IMR-90 (cell line): ENCODE results near the gene AUTS2. TPM values are rescaled to one million over a fixed set of nuclear protein-coding genes. Genes with fewer than 3 reads are reported as not detected.

ENCODE experiments used
- ATAC-seq: fragments of 200-7000 bp; cut with Tn5 transposase; 2 replicates; pipeline ENCODE4 v1.9.1; 2020; ENCODE audit warnings: low read depth, mild to moderate bottlenecking, moderate library complexity
- BruUV-seq: library from RNA; stranded (reverse); fragments of 400-500 nt; replicated peaks from 2 replicates; lab custom pipeline; 2021; lab: Mats Ljungman, UMichigan
- CTCF ChIA-PET: fragments of 300-600 bp; formaldehyde crosslinking; extraction: SDS; loops from one replicate; lab custom pipeline; 2021; ENCODE audit warnings: antibody characterized with exemption; lab: Yijun Ruan, JAX
- POLR2A ChIA-PET: fragments of 300-600 bp; sonication (Branson Sonifier 250); formaldehyde crosslinking; loops from one replicate; lab custom pipeline; 2022; ENCODE audit warnings: antibody characterized with exemption; ENCODE audit not compliant: unreplicated experiment; lab: Charles Lee
- DNase-seq: peaks from one replicate; pipeline ENCODE4 v3.0.0; 2013
- H2AFZ ChIP-seq: replicated peaks from 2 replicates; pipeline ENCODE3; 2013; ENCODE audit warnings: low read length, mild to moderate bottlenecking; ENCODE audit not compliant: poor library complexity
- H2AK5ac ChIP-seq: 2 replicates; pipeline ENCODE4 v1.6.1; 2013; ENCODE audit warnings: low read depth, low read length, inconsistent platforms
- H2AK9ac ChIP-seq: replicated peaks from 2 replicates; pipeline ENCODE3; 2013; ENCODE audit warnings: mild to moderate bottlenecking, low read depth, low read length, moderate library complexity; ENCODE audit not compliant: poor library complexity
- H2BK120ac ChIP-seq: 2 replicates; pipeline ENCODE4 v1.6.1; 2013; ENCODE audit warnings: low read depth, low read length, inconsistent platforms
- H2BK15ac ChIP-seq: 3 replicates; pipeline ENCODE4 v1.6.1; 2013; ENCODE audit warnings: low read depth, low read length, inconsistent platforms
- H2BK20ac ChIP-seq: 2 replicates; pipeline ENCODE4 v1.6.1; 2013; ENCODE audit warnings: low read depth, mild to moderate bottlenecking, inconsistent platforms, low read length, moderate library complexity
- H2BK5ac ChIP-seq: 2 replicates; pipeline ENCODE4 v1.6.1; 2013; ENCODE audit warnings: mild to moderate bottlenecking, low read depth, low read length, inconsistent platforms; ENCODE audit not compliant: poor library complexity, severe bottlenecking
- H3K14ac ChIP-seq: replicated peaks from 2 replicates; pipeline ENCODE4 v1.6.1; 2013; ENCODE audit warnings: low read depth, low read length, inconsistent platforms
- H3K18ac ChIP-seq: 2 replicates; pipeline ENCODE4 v1.6.1; 2013; ENCODE audit warnings: low read depth, low read length, control low read depth
- H3K23ac ChIP-seq: 2 replicates; pipeline ENCODE4 v1.6.1; 2013; ENCODE audit warnings: low read depth, low read length, inconsistent platforms
- H3K27ac ChIP-seq: 2 replicates; pipeline ENCODE4 v1.5.1; 2013; ENCODE audit warnings: mild to moderate bottlenecking, control low read depth, low read length; ENCODE audit not compliant: insufficient read depth
- H3K27me3 ChIP-seq: 2 replicates; pipeline ENCODE4 v1.6.1; 2013; ENCODE audit warnings: low read length; ENCODE audit not compliant: control insufficient read depth, insufficient read depth
- H3K36me3 ChIP-seq: 2 replicates; pipeline ENCODE4 v1.6.1; 2013; ENCODE audit warnings: low read length, mixed read lengths; ENCODE audit not compliant: control insufficient read depth, insufficient read depth
- H3K4ac ChIP-seq: 2 replicates; pipeline ENCODE4 v1.6.1; 2013; ENCODE audit warnings: low read depth, low read length, inconsistent platforms
- H3K4me1 ChIP-seq: 2 replicates; pipeline ENCODE4 v1.6.1; 2013; ENCODE audit warnings: low read length, mixed read lengths; ENCODE audit not compliant: control insufficient read depth, insufficient read depth
- H3K4me2 ChIP-seq: 2 replicates; pipeline ENCODE4 v1.6.1; 2013; ENCODE audit warnings: low read depth, mild to moderate bottlenecking, control low read depth, low read length, moderate library complexity
- H3K4me3 ChIP-seq: 2 replicates; pipeline ENCODE4 v1.5.1; 2013; ENCODE audit warnings: low read depth, mild to moderate bottlenecking, control low read depth, low read length, moderate library complexity; ENCODE audit not compliant: insufficient read depth
- H3K56ac ChIP-seq: 2 replicates; pipeline ENCODE4 v1.6.1; 2013; ENCODE audit warnings: low read length, inconsistent platforms; ENCODE audit not compliant: insufficient read depth; ENCODE audit errors: extremely low read depth
- H3K79me1 ChIP-seq, 2 experiments: 2 replicates each; pipeline ENCODE4 v1.6.1; 2013; ENCODE audit warnings: low read length in 2 of 2, inconsistent platforms in 1 of 2, low read depth in 1 of 2
- H3K9ac ChIP-seq: 2 replicates; pipeline ENCODE4 v1.6.1; 2013; ENCODE audit warnings: low read depth, low read length, control low read depth
- H3K9me1 ChIP-seq: 2 replicates; pipeline ENCODE4 v1.6.1; 2013; ENCODE audit warnings: low read length, inconsistent platforms; ENCODE audit not compliant: insufficient read depth
- H3K9me3 ChIP-seq: 2 replicates; pipeline ENCODE4 v1.6.1; 2013; ENCODE audit warnings: low read length; ENCODE audit not compliant: control insufficient read depth, insufficient read depth
- H4K20me1 ChIP-seq: 2 replicates; pipeline ENCODE4 v1.6.1; 2013; ENCODE audit warnings: low read length, inconsistent platforms; ENCODE audit not compliant: insufficient read depth
- H4K5ac ChIP-seq: 2 replicates; pipeline ENCODE4 v1.6.1; 2013; ENCODE audit warnings: mild to moderate bottlenecking, low read depth, low read length, control low read depth
- H4K8ac ChIP-seq, 2 experiments: 2 replicates each; pipeline ENCODE4 v1.6.1; 2013; ENCODE audit warnings: low read depth in 2 of 2, low read length in 2 of 2, control low read depth in 1 of 2, inconsistent platforms in 1 of 2
- H4K91ac ChIP-seq: 2 replicates; pipeline ENCODE4 v1.6.1; 2013; ENCODE audit warnings: low read depth, low read length, inconsistent platforms; ENCODE audit not compliant: insufficient read depth
- CEBPB ChIP-seq: IDR thresholded peaks from 2 replicates; pipeline ENCODE4 v1.6.1; 2012; ENCODE audit warnings: low read depth, low read length, improper control_type of control experiment
- RFX5 ChIP-seq: IDR thresholded peaks from 2 replicates; pipeline ENCODE4 v1.8.0; 2012; ENCODE audit warnings: low read depth, mild to moderate bottlenecking, low read length, moderate library complexity
- SMC3 ChIP-seq: fragments of 150-350 bp; IDR thresholded peaks from 2 replicates; pipeline ENCODE4 v1.6.1; 2016; ENCODE audit warnings: low read depth, mild to moderate bottlenecking, antibody characterized with exemption, low read length, moderate library complexity
- WGBS, 2 experiments: methylation state at CpG; one replicate each; pipeline versions ENCODE4 v1.1.5 to v1.1.7; 2013; ENCODE audit warnings: missing lambda C conversion rate in 2 of 2; ENCODE audit not compliant: insufficient read length in 1 of 2; ENCODE audit errors: extremely low coverage in 2 of 2; 5-methylcytosine and 5-hydroxymethylcytosine counted together
- dilution Hi-C: fragments of 300-500 bp; cut with HindIII; formaldehyde crosslinking; loops from one replicate; pipeline ENCODE4 v1.14.3; 2018; ENCODE audit warnings: low sequenced_read_pairs; ENCODE audit not compliant: unreplicated experiment
- in situ Hi-C: fragments of 300-500 bp; cut with MboI; formaldehyde crosslinking; loops from 3 replicates; pipeline ENCODE4 v1.14.3; 2019; ENCODE audit warnings: low sequenced_read_pairs, inconsistent platforms, mixed read lengths
- intact Hi-C: fragments of 100-400 bp; cut with micrococcal nuclease; formaldehyde crosslinking; loops from 2 replicates; pipeline ENCODE4 v1.10.0; 2022
- polyA plus RNA-seq, 3 experiments: library from polyadenylated mRNA; depleted of rRNA; stranded (reverse); fragments of >200 nt; gene quantifications; 2 replicates each; pipeline ENCODE4 v1.2.3, GENCODE V29; 2012; ENCODE audit warnings: low replicate concordance in 1 of 3
- total RNA-seq: library from RNA; depleted of rRNA; stranded (reverse); fragments of >200 nt; gene quantifications from 2 replicates; pipeline ENCODE4 v1.2.3, GENCODE V29; 2012
- TF ChIP-seq, protein P1 (sequence below): fragments of 150-350 bp; IDR thresholded peaks from 2 replicates; pipeline ENCODE4 v1.6.1; 2017; ENCODE audit warnings: mild to moderate bottlenecking, antibody characterized with exemption, low read length, low read depth

The AUTS2 gene
- total and polyA plus RNA-seq, 2 of the 4 experiments (the other 2 are of a cell fraction), result 0.90 to 3.0 TPM

DNA sequence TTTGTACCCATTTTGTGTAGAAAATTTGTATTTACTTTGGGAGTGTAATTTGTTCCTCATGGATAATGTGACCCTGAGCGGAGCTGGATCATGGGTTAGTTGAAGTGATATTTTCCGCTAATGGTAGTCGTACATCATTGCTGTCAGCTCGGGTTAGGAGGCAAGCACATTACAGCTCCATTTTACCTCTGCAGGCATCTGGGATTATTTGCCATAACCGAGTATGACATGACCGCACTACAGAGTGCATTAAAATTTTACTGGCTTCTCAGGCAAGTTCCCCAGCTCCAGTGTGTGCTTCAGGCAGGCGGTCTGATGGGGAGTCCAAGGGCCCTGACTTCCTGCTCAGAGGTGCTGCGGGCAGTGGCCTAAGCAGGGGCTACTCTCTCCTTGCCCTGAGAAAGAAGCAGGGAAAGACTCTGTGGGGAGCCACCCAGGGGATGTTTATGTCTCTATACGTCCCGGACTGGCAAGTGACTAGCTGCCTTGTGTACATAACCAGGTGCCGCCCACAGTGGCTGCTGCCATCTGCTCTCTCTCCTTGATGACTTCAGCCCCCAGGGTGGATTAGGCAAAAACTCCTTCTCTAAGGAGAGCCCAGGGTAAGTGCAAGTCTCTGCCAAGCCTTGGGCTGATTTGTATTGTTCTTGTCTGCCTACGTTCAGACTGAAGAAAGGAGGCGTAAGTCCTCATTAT, 848.3 kb downstream of the AUTS2 start:
- Histone ChIP-seq H2AK5ac (no peak overlapping the region), H3K18ac (no peak overlapping the region), H2BK15ac (no peak overlapping the region), H3K4ac (no peak overlapping the region), H3K14ac (no peak overlapping the region), H3K9ac (no peak overlapping the region), H3K79me1 (no peaks in the 10 kb centered on the region), H3K9me3 (no peaks in the 10 kb centered on the region), H2BK20ac (no peak overlapping the region), H3K27ac (no peak overlapping the region), H4K20me1 (no peaks in the 10 kb centered on the region), H3K36me3 (no peaks in the 10 kb centered on the region), H3K4me2 (no peak overlapping the region), H2BK120ac (no peak overlapping the region), H4K5ac (no peak overlapping the region), H3K4me1 (no peaks in the 10 kb centered on the region), H2BK5ac (no peak overlapping the region), H2AFZ (no peak overlapping the region), H3K9me1 (no peaks in the 10 kb centered on the region), H3K4me3 (no peak overlapping the region), H4K91ac (no peak overlapping the region), H3K23ac (no peak overlapping the region), H3K27me3 (no peaks in the 10 kb centered on the region), H4K8ac (no peak overlapping the region), H3K56ac (no peak overlapping the region), H2AK9ac (no peak overlapping the region)
- no peak for TF ChIP-seq SMC3
- TF ChIP-seq, protein P1, sequence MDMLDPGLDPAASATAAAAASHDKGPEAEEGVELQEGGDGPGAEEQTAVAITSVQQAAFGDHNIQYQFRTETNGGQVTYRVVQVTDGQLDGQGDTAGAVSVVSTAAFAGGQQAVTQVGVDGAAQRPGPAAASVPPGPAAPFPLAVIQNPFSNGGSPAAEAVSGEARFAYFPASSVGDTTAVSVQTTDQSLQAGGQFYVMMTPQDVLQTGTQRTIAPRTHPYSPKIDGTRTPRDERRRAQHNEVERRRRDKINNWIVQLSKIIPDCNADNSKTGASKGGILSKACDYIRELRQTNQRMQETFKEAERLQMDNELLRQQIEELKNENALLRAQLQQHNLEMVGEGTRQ, result no peak
- no peak for TF ChIP-seq CEBPB
- no peak for TF ChIP-seq RFX5
- no peak for DNase-seq
- ChIA-PET CTCF (no interaction called here), POLR2A (no interaction called here)
- intact Hi-C loops (no loop called here), dilution Hi-C loops (no loop called here), in situ Hi-C loops (no loop called here)
- no peak for ATAC-seq
- 75% methylated on average over 4 of the region's 13 CpGs; no CpG with 5 or more reads in 1 of the 2 experiments for WGBS, 2 experiments
- BruUV-seq, result no TSS peak
